Natural killer cell (primary cell): Measurements from ENCODE around the gene TMEM18. TPM values are rescaled to one million over a fixed set of nuclear protein-coding genes. Genes with fewer than 3 reads are reported as not detected.

Experiments used
- ATAC-seq, 3 donors: fragments of 150-1000 bp in 2 of 3; fragments of 200-7000 bp in 1 of 3; cut with Tn5 transposase; 1 replicate in 1 of 3; 2 replicates in 2 of 3; pipeline ENCODE4 v1.10.0; 2021; ENCODE audit warnings: mild to moderate bottlenecking in 2 of 3, moderate library complexity in 2 of 3
- DNase-seq, 2 donors: peaks; one replicate each; pipeline versions ENCODE4 v3.0.0 to v3.0.0-alpha.2; 2013 to 2021; ENCODE audit warnings: mixed read lengths in 1 of 2
- H3K27ac ChIP-seq: one replicate; pipeline ENCODE4 v1.5.1; 2013; ENCODE audit warnings: mild to moderate bottlenecking, low read length
- H3K27me3 ChIP-seq: one replicate; pipeline ENCODE4 v1.6.1; 2013; ENCODE audit warnings: low read length; ENCODE audit not compliant: control insufficient read depth, insufficient read depth
- H3K36me3 ChIP-seq: one replicate; pipeline ENCODE4 v1.6.1; 2013; ENCODE audit warnings: low read length; ENCODE audit not compliant: control insufficient read depth, insufficient read depth
- H3K4me1 ChIP-seq: one replicate; pipeline ENCODE4 v1.6.1; 2013; ENCODE audit warnings: low read length; ENCODE audit not compliant: control insufficient read depth, insufficient read depth
- H3K4me3 ChIP-seq: one replicate; pipeline ENCODE4 v1.5.1; 2013; ENCODE audit warnings: low read length
- H3K9me3 ChIP-seq: one replicate; pipeline ENCODE4 v1.6.1; 2013; ENCODE audit warnings: low read length; ENCODE audit not compliant: control insufficient read depth, insufficient read depth
- H3K27ac Mint-ChIP-seq, 2 donors: one replicate each; pipeline ENCODE4 v1.8.0; 2022; ENCODE audit warnings: mild to moderate bottlenecking in 2 of 2, mixed read lengths in 2 of 2, moderate library complexity in 1 of 2
- H3K27me3 Mint-ChIP-seq, 2 donors: one replicate each; pipeline ENCODE4 v1.8.0; 2022; ENCODE audit warnings: low read depth in 2 of 2, mixed read lengths in 2 of 2
- H3K36me3 Mint-ChIP-seq: one replicate; pipeline ENCODE4 v1.8.0; 2022; ENCODE audit warnings: mixed read lengths
- H3K4me1 Mint-ChIP-seq, 2 donors: one replicate each; pipeline ENCODE4 v1.8.0; 2022; ENCODE audit warnings: mixed read lengths in 2 of 2
- H3K4me3 Mint-ChIP-seq: one replicate; pipeline ENCODE4 v1.8.0; 2022; ENCODE audit warnings: mild to moderate bottlenecking, moderate library complexity, mixed read lengths
- H3K9me3 Mint-ChIP-seq, 2 donors: one replicate each; pipeline ENCODE4 v1.8.0; 2022; ENCODE audit warnings: mixed read lengths in 2 of 2
- WGBS: methylation state at CpG from one replicate; pipeline ENCODE4 v1.1.7; 2013; ENCODE audit warnings: missing lambda C conversion rate; ENCODE audit not compliant: insufficient coverage; 5-methylcytosine and 5-hydroxymethylcytosine counted together
- intact Hi-C: fragments of 100-400 bp; cut with micrococcal nuclease; formaldehyde crosslinking; loops from one replicate; pipeline ENCODE4 v1.14.2; 2022
- total RNA-seq, 4 donors: library from RNA; stranded (reverse); fragments of 120-200 nt in 1 of 4; gene quantifications; one replicate each; pipeline versions ENCODE4 v1.2.3 to v1.2.4, GENCODE V29; 2013 to 2022
- TF ChIP-seq, protein P1 (sequence below): fragments of 200-600 bp; IDR thresholded peaks from one replicate; pipeline ENCODE4 v1.8.0; 2022; ENCODE audit warnings: antibody characterized with exemption

TMEM18 gene
- total RNA-seq, 3 donors from 2014 or later (not counting 1 experiment from before 2014, with no cell fraction given), result 22.0 to 30.8 (median 22.1) TPM

GRCh38 chr2:675051-675450 lies 2.2 kb downstream of the TMEM18 start:
- DNase-seq (no peak), ATAC-seq (no peak)
- H3K4me1 ChIP-seq, result peaks cover 16% of the 10 kb centered on the region
- Mint-ChIP-seq H3K4me3 (peak overlapping the region; percentile 94), H3K36me3 (no peaks in the 10 kb centered on the region), H3K4me1 (peaks cover 44 to 50% of the 10 kb centered on the region in 2 donors), H3K27me3 (no peaks in the 10 kb centered on the region), H3K27ac (no peak overlapping the region), H3K9me3 (no peaks in the 10 kb centered on the region)
- H3K9me3 ChIP-seq, result no peaks in the 10 kb centered on the region
- intact Hi-C loops, result loop anchor here (5.0 kb wide), 1 partner anchor 238 kb away; no protein-coding TSS in a partner anchor
- no peaks in the 10 kb centered on the region for H3K27me3 ChIP-seq
- WGBS, result 94% methylated on average over 3 of the region's 4 CpGs
- H3K4me3 ChIP-seq, result no peak overlapping the region
- TF ChIP-seq, protein P1, sequence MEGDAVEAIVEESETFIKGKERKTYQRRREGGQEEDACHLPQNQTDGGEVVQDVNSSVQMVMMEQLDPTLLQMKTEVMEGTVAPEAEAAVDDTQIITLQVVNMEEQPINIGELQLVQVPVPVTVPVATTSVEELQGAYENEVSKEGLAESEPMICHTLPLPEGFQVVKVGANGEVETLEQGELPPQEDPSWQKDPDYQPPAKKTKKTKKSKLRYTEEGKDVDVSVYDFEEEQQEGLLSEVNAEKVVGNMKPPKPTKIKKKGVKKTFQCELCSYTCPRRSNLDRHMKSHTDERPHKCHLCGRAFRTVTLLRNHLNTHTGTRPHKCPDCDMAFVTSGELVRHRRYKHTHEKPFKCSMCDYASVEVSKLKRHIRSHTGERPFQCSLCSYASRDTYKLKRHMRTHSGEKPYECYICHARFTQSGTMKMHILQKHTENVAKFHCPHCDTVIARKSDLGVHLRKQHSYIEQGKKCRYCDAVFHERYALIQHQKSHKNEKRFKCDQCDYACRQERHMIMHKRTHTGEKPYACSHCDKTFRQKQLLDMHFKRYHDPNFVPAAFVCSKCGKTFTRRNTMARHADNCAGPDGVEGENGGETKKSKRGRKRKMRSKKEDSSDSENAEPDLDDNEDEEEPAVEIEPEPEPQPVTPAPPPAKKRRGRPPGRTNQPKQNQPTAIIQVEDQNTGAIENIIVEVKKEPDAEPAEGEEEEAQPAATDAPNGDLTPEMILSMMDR, result no peak
- peaks cover 18% of the 10 kb centered on the region for H3K36me3 ChIP-seq
- H3K27ac ChIP-seq, result no peak overlapping the region

DNA sequence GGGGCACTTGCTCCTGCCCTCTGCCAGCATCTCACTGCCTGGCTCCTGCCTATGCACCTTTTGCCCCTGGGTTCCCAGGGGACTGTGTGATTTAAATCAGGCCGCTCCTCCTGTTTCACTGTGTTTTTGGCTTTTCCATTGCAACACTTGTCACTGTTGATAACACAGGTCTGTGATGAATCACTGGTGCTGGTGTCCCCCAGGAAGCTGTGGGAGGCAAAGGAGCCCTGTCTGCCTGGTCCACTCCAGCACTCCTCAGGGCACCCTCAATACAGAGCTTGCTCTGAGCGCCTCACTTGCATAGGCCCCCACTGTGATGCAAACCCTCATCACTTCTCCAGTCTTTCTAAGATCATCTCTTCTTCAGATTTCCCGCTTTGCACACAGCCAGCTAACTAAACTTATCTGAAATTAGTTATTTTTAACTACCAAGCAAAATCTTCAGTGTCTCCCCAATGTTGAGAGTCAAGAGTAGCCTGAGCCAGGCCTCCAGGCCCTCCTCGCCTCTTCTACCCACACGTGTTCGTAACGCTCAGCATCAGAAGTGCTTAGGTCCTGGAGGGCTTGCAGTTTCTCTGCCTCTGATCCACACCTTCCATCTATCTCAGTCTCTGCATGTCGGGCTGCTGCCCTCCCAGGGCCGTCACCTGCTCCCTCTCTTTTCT lies 2.8 kb downstream of the TMEM18 start:
- Mint-ChIP-seq H3K36me3 (no peaks in the 10 kb centered on the region), H3K4me1 (peaks cover 44 to 50% of the 10 kb centered on the region in 2 donors), H3K9me3 (no peaks in the 10 kb centered on the region)

DNA sequence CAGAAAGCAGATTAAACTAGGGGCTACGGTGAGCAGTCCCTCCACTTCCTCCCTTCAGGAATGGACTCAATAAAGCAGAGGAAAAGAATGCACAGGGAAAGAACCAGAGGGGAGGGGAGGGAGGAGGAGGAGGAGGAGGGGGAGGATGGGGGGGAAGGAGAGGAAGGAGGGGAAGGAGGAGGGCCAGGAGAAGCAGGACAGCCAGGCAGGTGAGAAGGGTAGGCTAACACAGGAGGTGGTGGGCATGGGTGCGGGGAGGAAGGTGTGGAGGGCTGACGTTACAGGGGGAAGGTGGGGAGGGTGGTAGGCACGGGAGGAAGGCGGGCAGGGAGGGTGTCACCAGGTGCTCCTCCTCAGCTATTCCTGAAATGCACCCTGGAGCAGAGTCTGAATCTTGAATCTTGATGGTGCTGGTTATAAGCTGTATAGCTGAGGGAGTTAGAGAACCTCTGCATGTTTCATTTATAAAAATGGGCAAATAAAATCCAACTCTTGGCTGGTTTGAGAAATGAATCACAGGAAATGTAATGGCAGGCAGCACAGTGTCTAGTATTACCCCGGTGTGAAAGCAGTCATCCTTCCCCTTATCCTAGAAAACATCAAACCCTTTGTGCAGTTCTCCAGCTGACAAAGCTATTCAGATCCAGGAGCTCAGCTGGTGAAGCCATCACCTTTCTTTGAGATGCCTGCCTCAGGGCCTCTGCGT lies 3.4 kb downstream of the TMEM18 start:
- Mint-ChIP-seq H3K27me3 (no peaks in the 10 kb centered on the region), H3K27ac (no peak overlapping the region)
- intact Hi-C loops, result no loop called here

More for the DNA sequence above, 2.8 kb downstream of the TMEM18 start:
- ATAC-seq, result no peak
- Histone ChIP-seq H3K36me3 (peaks cover 24% of the 10 kb centered on the region), H3K27ac (no peak overlapping the region), H3K27me3 (no peaks in the 10 kb centered on the region), H3K4me1 (peaks cover 16% of the 10 kb centered on the region), H3K9me3 (no peaks in the 10 kb centered on the region), H3K4me3 (no peak overlapping the region)
- Mint-ChIP-seq H3K27ac (no peak overlapping the region), H3K27me3 (no peaks in the 10 kb centered on the region), H3K4me3 (no peak overlapping the region)
- intact Hi-C loops, result no loop called here
- 95% methylated on average over 9 of the region's 9 CpGs for WGBS
- TF ChIP-seq, protein P1, result no peak
- DNase-seq, result no peak

More for the DNA sequence above, 3.4 kb downstream of the TMEM18 start:
- ATAC-seq (no peak), DNase-seq (no peak)
- peaks cover 30% of the 10 kb centered on the region for H3K36me3 ChIP-seq
- TF ChIP-seq, protein P1, result no peak
- Mint-ChIP-seq H3K4me1 (peaks cover 44 to 45% of the 10 kb centered on the region in 2 donors), H3K36me3 (no peaks in the 10 kb centered on the region), H3K9me3 (no peaks in the 10 kb centered on the region), H3K4me3 (no peak overlapping the region)
- peaks cover 16% of the 10 kb centered on the region for H3K4me1 ChIP-seq
- no peaks in the 10 kb centered on the region for H3K9me3 ChIP-seq
- H3K27me3 ChIP-seq, result no peaks in the 10 kb centered on the region
- no peak overlapping the region for H3K4me3 ChIP-seq
- H3K27ac ChIP-seq, result no peak overlapping the region
- 72% methylated on average over 6 of the region's 7 CpGs for WGBS
